Vagina (tissue), 2 donors: ENCODE results near the gene TSPAN33. TPM values are rescaled to one million over a fixed set of nuclear protein-coding genes. Genes with fewer than 3 reads are reported as not detected.
"Not testable (repeated sequence)": the region's sequence is repeated elsewhere in the genome, so short reads cannot be mapped to it uniquely, and the experiment has no call there.

Source experiments
- DNase-seq, 2 donors: peaks; one replicate each; pipeline ENCODE4 v3.0.0-alpha.2; 2017; ENCODE audit errors: extremely low spot score in 2 of 2
- H3K27ac ChIP-seq: fragments of 200-600 bp; sonication (generic); one replicate; pipeline ENCODE4 v1.5.1; 2019
- H3K27me3 ChIP-seq: fragments of 200-600 bp; sonication (generic); one replicate; pipeline ENCODE4 v1.5.1; 2019
- H3K36me3 ChIP-seq, 2 donors: fragments of 200-600 bp; sonication (generic); one replicate each; pipeline ENCODE4 v1.5.1; 2017 to 2019
- H3K4me1 ChIP-seq: fragments of 200-600 bp; sonication (generic); one replicate; pipeline ENCODE4 v1.5.1; 2019
- H3K4me3 ChIP-seq, 2 donors: fragments of 200-600 bp; sonication (generic); 1 replicate in 1 of 2; 2 replicates in 1 of 2; pipeline ENCODE4 v1.5.1; 2016 to 2019
- H3K9me3 ChIP-seq: fragments of 200-600 bp; sonication (generic); one replicate; pipeline ENCODE4 v1.5.1; 2019
- POLR2A ChIP-seq, 2 donors: fragments of 450-650 bp; IDR thresholded peaks; one replicate each; pipeline ENCODE4 v1.6.1; 2017; ENCODE audit warnings: antibody characterized with exemption in 2 of 2, mild to moderate bottlenecking in 2 of 2, moderate library complexity in 2 of 2
- POLR2AphosphoS5 ChIP-seq, 2 donors: sonication (generic); formaldehyde crosslinking; IDR thresholded peaks; one replicate each; pipeline ENCODE4 v1.9.0; 2017; ENCODE audit warnings: antibody characterized with exemption in 2 of 2, mild to moderate bottlenecking in 2 of 2, low read depth in 1 of 2; ENCODE audit not compliant: insufficient read depth in 1 of 2
- intact Hi-C: fragments of 100-400 bp; cut with DNase I; formaldehyde crosslinking; loops from one replicate; pipeline ENCODE4 v1.15.1; 2023
- total RNA-seq: library from RNA; depleted of rRNA; stranded (reverse); fragments of >200 nt; gene quantifications from one replicate; pipeline ENCODE4 v1.2.3, GENCODE V29; 2016
- TF ChIP-seq, protein P1 (sequence below), 3 experiments: fragments of 450-650 bp in 2 of 3; fragments of 200-600 bp in 1 of 3; sonication (generic) in 1 of 3; IDR thresholded peaks; one replicate each; pipeline ENCODE4 v1.5.1; 2017 to 2019; ENCODE audit warnings: antibody characterized with exemption in 3 of 3, mild to moderate bottlenecking in 2 of 3, moderate library complexity in 2 of 3

The TSPAN33 gene
- total RNA-seq, 1 donor from 2014 or later = 2.7 TPM

DNA sequence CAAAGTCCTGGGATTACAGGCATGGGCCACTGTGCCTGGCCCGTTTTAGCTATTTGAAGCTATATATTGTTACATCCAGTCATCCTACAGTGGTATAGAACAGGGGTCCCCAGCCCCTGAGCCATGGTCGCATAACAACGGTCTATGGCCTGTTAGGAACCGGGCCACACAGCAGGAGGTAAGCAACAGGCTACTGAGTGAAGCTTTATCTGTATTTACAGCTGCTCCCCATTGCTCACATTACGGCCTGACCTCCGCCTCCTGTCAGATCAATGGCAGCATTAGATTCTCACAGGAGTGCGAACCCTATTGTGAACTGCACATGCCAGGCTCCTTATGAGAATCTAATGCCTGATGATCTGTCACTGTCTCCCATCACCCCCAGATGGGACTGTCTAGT is 26.3 kb upstream of the TSPAN33 start:
- H3K27me3 ChIP-seq = no peaks in the 10 kb centered on the region
- H3K27ac ChIP-seq = no peak overlapping the region
- H3K36me3 ChIP-seq = no peaks in the 10 kb centered on the region
- no peak overlapping the region for H3K4me3 ChIP-seq
- no peak for DNase-seq
- H3K9me3 ChIP-seq = no peaks in the 10 kb centered on the region
- intact Hi-C loops = no loop called here
- no peaks in the 10 kb centered on the region for H3K4me1 ChIP-seq
- TF ChIP-seq, protein P1, sequence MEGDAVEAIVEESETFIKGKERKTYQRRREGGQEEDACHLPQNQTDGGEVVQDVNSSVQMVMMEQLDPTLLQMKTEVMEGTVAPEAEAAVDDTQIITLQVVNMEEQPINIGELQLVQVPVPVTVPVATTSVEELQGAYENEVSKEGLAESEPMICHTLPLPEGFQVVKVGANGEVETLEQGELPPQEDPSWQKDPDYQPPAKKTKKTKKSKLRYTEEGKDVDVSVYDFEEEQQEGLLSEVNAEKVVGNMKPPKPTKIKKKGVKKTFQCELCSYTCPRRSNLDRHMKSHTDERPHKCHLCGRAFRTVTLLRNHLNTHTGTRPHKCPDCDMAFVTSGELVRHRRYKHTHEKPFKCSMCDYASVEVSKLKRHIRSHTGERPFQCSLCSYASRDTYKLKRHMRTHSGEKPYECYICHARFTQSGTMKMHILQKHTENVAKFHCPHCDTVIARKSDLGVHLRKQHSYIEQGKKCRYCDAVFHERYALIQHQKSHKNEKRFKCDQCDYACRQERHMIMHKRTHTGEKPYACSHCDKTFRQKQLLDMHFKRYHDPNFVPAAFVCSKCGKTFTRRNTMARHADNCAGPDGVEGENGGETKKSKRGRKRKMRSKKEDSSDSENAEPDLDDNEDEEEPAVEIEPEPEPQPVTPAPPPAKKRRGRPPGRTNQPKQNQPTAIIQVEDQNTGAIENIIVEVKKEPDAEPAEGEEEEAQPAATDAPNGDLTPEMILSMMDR (IDR thresholded peaks at IDR 0.05) = no peak
- TF ChIP-seq POLR2A (IDR thresholded peaks at IDR 0.05) = no peak
- no peak for TF ChIP-seq POLR2AphosphoS5 (IDR thresholded peaks at IDR 0.05; ENCODE audit: insufficient read depth in 1 of 2, low read depth in 1 of 2)

DNA sequence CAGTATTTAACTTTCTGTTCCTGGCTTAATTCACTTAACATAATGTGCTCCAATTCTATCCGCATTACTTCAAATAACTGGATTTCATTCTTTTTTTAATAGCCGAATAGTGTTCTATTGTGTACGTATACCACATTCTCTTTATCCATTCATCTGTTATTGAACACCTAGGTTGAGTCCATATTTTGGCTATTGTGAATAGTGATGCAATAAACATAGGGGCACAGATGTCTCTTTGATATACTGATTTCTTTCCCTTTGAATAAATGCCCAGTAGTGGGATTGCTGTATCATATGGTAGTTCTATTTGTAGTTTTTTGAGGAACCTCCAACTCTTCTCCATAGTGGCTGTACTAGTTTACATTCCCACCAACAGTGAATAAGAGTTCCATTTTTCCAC is 25.5 kb upstream of the TSPAN33 start:
- TF ChIP-seq POLR2A (IDR thresholded peaks at IDR 0.05) = no peak
- no peak for TF ChIP-seq POLR2AphosphoS5 (IDR thresholded peaks at IDR 0.05; ENCODE audit: insufficient read depth in 1 of 2, low read depth in 1 of 2)
- TF ChIP-seq, protein P1 (IDR thresholded peaks at IDR 0.05) = no peak
- no peak overlapping the region for H3K27ac ChIP-seq
- H3K4me3 ChIP-seq = no peak overlapping the region
- H3K4me1 ChIP-seq = no peaks in the 10 kb centered on the region
- no peaks in the 10 kb centered on the region for H3K9me3 ChIP-seq
- no peaks in the 10 kb centered on the region for H3K36me3 ChIP-seq
- H3K27me3 ChIP-seq = no peaks in the 10 kb centered on the region
- DNase-seq = no peak
- intact Hi-C loops = no loop called here

DNA sequence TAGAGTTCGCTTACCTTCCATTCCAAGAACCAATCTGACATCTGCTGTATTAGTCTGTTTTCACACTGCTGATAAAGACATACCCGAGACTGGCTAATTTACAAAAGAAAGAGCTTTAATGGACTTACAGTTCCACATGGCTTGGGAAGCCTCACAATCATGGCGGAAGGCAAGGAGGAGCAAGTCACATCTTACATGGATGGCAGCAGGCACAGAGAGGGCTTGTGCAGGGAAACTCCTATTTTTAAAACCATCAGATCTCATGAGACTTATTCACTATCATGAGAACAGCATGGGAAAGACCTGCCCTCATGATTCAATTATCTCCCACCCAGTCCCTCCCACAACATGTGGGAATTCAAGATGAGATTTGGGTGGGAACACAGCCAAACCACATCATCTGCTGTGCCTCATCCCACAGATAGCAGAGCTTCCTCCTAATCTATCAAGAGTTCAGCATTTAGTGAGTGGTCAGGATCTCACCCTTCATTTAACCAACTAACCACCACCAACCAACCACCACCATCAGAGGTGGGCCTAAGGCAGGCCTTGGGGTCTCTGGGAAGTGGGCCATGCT is 22.9 kb upstream of the TSPAN33 start:
- not testable (repeated sequence) for H3K27me3 ChIP-seq, H3K4me3 ChIP-seq, H3K9me3 ChIP-seq, H3K4me1 ChIP-seq, H3K27ac ChIP-seq, DNase-seq, H3K36me3 ChIP-seq
- intact Hi-C loops = loop anchor here (10.0 kb wide), 1 partner anchor 1297 kb away; no protein-coding TSS in a partner anchor

DNA sequence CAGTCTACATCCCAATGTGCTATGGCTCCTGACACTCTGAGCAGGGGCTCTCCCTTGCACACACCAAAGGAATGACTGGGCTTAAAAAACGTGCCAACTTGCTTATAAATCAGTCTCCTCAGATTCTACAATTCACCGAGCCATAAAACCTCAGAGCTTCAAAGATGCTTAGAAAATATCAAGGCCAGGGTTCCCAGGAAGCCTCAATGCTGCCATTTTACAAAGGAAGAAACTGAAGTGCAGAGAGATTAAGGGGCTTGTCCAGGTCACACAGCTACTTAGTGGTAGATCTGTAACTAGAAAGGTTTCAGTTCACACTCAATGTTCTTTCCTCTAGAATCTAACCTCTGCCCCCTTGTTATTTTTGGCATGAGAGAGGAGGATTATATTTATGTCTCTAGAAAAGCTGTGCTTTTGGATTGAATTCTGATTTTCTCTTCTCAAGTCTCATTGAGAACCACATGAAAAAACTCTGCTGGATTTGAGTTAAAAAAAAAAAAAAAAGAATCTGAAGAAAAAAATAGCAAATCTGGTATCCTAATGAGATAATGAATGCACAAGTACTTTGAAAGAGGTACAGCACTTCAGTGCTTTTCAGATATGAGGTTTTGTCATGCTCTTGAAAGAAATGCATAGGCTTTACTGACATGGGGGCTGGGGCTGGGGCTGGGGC is 22.3 kb upstream of the TSPAN33 start:
- no peaks in the 10 kb centered on the region for H3K36me3 ChIP-seq
- H3K9me3 ChIP-seq = no peaks in the 10 kb centered on the region
- H3K4me3 ChIP-seq = no peak overlapping the region
- no peak overlapping the region for H3K27ac ChIP-seq
- intact Hi-C loops = loop anchor here (10.0 kb wide), 1 partner anchor 1297 kb away; no protein-coding TSS in a partner anchor
- no peak for DNase-seq
- TF ChIP-seq, protein P1 (IDR thresholded peaks at IDR 0.05) = no peak
- no peak for TF ChIP-seq POLR2A (IDR thresholded peaks at IDR 0.05)
- TF ChIP-seq POLR2AphosphoS5 (IDR thresholded peaks at IDR 0.05; ENCODE audit: insufficient read depth in 1 of 2, low read depth in 1 of 2) = no peak
- H3K27me3 ChIP-seq = no peaks in the 10 kb centered on the region
- H3K4me1 ChIP-seq = no peaks in the 10 kb centered on the region

DNA sequence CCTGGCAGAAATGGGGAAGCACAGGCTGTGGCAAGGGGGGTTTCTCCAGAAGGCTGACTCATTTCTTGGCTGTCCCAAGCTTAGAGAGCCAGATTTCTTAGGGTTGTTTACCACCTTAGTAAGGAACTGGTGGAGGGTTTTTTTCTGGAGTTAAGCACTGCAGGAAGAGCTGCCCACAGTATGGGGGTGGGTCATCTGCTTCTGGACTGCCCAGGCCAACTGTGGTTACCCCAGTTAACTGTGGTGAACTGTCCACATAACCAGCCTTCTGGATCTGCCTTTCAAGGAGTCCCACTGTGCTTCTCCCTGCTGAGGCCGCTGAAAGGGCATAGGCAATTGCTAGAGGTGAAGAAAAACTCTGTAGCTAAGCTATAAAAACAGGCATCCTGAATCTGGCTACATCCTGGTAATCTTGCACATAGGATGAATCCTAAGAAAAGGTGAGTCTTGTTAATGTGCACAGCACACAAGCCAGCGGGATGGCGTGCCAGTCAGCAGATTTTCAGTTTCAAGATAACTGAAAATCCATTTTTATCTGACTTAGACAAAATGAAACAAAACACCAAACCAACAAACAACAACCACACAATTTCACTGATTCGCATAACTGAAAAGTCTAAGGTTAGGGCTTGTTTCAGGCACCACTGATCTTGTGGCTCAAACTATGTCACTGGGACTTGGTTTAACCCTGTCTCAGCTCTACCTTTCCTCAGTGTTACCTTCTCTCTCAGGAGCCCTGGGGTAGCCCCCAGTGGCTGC is 21.6 kb upstream of the TSPAN33 start:
- Histone ChIP-seq H3K4me1 (no peaks in the 10 kb centered on the region), H3K4me3 (no peak overlapping the region), H3K27me3 (no peaks in the 10 kb centered on the region), H3K27ac (no peak overlapping the region), H3K36me3 (no peaks in the 10 kb centered on the region), H3K9me3 (no peaks in the 10 kb centered on the region)
- intact Hi-C loops = loop anchor here (10.0 kb wide), 1 partner anchor 1298 kb away; no protein-coding TSS in a partner anchor
- DNase-seq = no peak
- TF ChIP-seq POLR2AphosphoS5 (IDR thresholded peaks at IDR 0.05; ENCODE audit: insufficient read depth in 1 of 2, low read depth in 1 of 2) (no peak), POLR2A (IDR thresholded peaks at IDR 0.05) (no peak)
- TF ChIP-seq, protein P1 (IDR thresholded peaks at IDR 0.05) = no peak
